Measurements from ENCODE around the gene NRN1L. TPM values are rescaled to one million over a fixed set of nuclear protein-coding genes. Genes with fewer than 3 reads are reported as not detected.

The NRN1L gene
- total RNA-seq, 1 donor from 2014 or later: not detected

GRCh38 chr16:67919622-67920221 is 35.0 kb downstream of the NRN1L start:
- DNase-seq: no peak

DNA sequence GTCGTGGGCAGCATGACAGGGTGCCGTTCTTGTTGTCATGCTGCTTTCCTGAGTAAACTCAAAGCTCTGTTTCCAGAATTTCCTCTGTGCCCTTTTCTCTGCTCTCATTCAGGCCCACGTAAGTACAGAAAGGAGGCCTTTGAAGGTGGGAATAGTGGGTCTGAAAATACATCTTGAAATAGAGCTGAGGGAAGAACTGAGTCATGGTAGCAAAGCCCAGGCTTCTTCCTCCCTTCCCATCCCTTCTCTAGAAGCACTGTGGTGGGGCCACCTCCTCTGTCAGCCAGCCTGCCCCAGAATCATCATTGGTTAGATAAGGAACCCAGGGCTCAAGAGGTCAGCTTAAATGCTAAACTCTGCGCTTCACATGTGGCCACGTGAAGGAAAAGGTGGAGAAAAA is 37.5 kb downstream of the NRN1L start:
- DNase-seq: no peak

DNA sequence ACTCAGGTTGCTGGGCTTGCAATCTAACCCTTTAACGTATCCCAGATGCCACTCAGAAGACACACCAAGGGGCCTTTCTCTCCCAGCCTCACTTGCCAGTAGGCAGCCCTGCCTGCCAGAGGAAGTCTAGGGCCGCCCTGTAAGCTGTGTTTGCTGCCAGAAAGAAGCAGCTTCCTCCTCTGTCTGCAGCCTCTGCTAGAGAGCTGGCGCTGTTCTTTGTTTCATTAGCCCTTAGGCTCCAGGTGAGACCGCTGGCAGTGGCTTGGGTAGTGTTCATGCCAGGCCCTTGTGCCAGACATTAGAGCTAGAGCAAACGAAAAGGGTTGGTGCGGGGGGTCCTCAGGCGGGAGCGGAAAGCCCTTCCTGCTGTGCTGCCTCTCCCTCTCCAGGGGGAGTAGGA is 38.1 kb downstream of the NRN1L start:
- no peak for DNase-seq

GRCh38 chr16:67923414-67924116 is 38.9 kb downstream of the NRN1L start:
- DNase-seq: peak; percentile 47

DNA sequence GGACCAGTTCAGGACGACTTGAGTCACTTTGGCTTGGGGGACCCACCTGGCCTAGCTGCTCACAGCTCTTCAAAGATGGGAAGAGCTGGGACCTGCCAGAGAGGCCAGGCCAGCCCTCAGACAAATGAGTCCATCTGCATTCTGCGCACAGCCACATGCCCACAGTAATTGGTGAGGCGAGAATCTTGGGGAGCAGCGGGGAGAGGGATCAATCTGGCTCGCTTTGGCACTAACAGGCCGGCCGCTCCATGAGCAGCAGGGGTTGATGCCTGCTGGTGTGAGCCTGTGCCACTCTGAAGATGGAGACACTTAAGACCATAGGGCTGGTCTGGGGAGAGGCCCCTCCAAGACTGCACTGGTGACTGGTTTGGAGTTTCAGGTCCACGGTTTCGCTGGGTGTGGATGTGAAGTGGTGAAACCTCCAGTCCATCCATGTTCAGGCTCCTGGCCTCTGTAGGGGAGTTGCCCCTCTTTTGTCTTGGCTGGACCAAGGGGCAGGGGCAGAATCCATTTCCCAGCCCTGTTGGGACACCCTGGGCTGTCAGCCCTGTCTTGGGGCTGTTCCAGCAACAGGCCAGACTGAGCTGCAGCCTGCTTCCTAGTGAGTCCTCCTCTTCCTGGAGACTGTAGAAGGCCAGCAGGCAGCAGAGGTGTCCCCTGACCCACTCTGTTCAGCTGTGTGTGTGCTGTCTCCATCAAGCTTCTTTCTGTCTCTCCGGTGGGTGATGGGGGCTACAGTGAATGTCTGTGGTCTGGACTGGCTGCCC is 39.6 kb downstream of the NRN1L start:
- DNase-seq: no peak

- DNase-seq: peak; percentile 43
These were observed 41.6 kb downstream of the NRN1L start for GRCh38 chr16:67926181-67926750.

DNA sequence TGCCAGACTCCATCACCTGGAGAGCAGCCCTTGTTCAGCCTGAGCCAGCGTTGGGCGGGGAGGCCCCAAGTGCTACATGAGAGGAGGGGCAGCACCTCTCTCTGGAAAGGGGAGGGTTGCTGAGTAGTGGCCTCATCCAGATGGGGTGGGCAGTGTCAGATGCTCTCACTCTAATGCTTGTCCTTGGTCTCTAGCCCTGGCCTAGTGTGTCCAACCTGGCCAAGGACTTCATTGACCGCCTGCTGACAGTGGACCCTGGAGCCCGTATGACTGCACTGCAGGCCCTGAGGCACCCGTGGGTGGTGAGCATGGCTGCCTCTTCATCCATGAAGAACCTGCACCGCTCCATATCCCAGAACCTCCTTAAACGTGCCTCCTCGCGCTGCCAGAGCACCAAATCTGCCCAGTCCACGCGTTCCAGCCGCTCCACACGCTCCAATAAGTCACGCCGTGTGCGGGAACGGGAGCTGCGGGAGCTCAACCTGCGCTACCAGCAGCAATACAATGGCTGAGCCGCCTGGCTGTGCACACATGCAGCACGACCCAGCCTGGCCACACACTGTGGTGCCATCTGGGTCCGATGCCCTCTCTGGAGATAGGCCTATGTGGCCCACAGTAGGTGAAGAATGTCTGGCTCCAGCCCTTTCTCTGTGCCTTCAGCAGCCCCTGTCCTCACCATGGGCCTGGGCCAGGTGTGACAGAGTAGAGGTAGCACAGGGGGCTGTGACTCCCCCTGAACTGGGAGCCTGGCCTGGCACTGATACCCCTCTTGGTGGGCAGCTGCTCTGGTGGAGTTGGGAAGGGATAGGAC is 42.7 kb downstream of the NRN1L start:
- DNase-seq: no peak

GRCh38 chr16:67928147-67928546 is 43.5 kb downstream of the NRN1L start:
- no peak for DNase-seq

- DNase-seq: peak; percentile 66
These were observed 44.1 kb downstream of the NRN1L start for GRCh38 chr16:67928561-67929364.

- DNase-seq: no peak
These were observed 45.5 kb downstream of the NRN1L start for GRCh38 chr16:67930191-67930590.

DNA sequence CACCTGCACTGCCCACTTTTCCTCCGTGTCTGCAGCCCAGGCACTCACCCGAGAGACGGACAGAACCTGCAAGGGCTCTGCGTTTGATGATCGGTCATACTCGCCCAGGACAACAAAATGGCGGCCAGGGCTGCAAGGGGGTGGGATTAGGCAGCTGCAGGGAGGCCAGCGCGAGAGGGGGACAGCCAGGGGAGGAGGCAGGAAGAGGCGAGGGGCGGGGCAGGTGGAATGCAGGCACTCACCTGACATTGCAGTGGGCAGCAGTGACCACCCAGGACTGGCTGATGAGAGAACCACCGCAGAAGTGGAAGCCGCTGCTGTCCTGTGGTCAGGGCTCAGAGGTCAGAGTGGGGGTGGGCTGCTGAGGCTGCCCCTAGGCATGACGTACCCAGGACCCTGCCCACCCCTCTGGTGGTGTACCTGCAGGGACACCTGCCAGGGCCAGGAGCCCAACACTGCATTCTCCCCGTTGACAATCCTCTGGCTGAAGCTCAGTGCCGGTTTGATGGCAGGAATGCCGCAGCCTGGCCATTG is 46.1 kb downstream of the NRN1L start:
- DNase-seq: no peak

- DNase-seq: no peak
These were observed 47.2 kb downstream of the NRN1L start, which contains the start of gene CTRL for GRCh38 chr16:67931712-67932461. CTRL (minus strand) TSS chr16:67931862; CDS start chr16:67931852, 10 bp downstream.

GRCh38 chr16:67932462-67932840 is 47.8 kb downstream of the NRN1L start:
- DNase-seq: no peak

GRCh38 chr16:67933805-67934204 is 49.1 kb downstream of the NRN1L start:
- no peak for DNase-seq

GRCh38 chr16:67934306-67935100 is 49.8 kb downstream of the NRN1L start:
- no peak for DNase-seq

DNA sequence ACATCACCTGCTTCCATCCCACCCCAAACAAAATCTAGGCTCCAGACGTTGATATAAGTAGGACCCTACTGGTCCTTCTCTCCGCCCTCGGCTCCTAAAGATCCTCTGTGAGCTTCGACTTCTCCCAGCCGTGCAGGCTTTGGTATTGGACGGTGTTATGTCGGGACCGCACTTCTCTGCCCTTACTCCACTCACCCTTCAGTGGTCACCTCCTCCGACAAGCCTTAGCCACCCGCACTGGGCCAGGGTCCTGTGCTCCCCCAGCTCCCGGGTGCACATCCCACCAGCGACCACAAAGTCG is 50.4 kb downstream of the NRN1L start:
- DNase-seq: no peak

- DNase-seq: peak; percentile 94
These were observed 50.9 kb downstream of the NRN1L start for GRCh38 chr16:67935402-67936123.
